Fibroblast of villous mesenchyme (primary cell): ENCODE measurements around the gene TAF11L9. TPM values are rescaled to one million over a fixed set of nuclear protein-coding genes. Genes with fewer than 3 reads are reported as not detected.
"Not testable (repeated sequence)": the region's sequence is repeated elsewhere in the genome, so short reads cannot be mapped to it uniquely, and the experiment has no call there.

Experiments used
- DNase-seq: peaks from one replicate; pipeline ENCODE4 v3.0.0-alpha.2; 2010; ENCODE audit warnings: low read depth
- H3K4me3 ChIP-seq: 2 replicates; pipeline ENCODE4 v1.5.1; 2011; ENCODE audit warnings: low read depth, mild to moderate bottlenecking, low read length
- CTCF ChIP-seq: IDR thresholded peaks from 2 replicates; pipeline ENCODE4 v1.5.1; 2012; ENCODE audit warnings: low read depth, mild to moderate bottlenecking, low read length; ENCODE audit not compliant: insufficient read depth
- small RNA-seq: library from RNA; depleted of rRNA; stranded (forward); fragments of <200 nt; gene quantifications from one replicate; pipeline ENCODE3, GENCODE V24; 2012
- total RNA-seq: library from RNA; depleted of rRNA; stranded (reverse); fragments of >200 nt; gene quantifications from 2 replicates; pipeline ENCODE4 v1.2.3, GENCODE V29; 2012

Gene TAF11L9
- total RNA-seq, 1 donor: not detected

GRCh38 chr5:17604951-17605350, 10.8 kb upstream of the TAF11L9 start:
- no peak for DNase-seq
- H3K4me3 ChIP-seq: no peak overlapping the region
- TF ChIP-seq CTCF: no peak

GRCh38 chr5:17603880-17604279, 9.7 kb upstream of the TAF11L9 start, which contains the start of gene TAF11L11:
TSS of gene TAF11L11 (plus strand) at chr5:17604183.
- H3K4me3 ChIP-seq, DNase-seq: not testable (repeated sequence)

- not testable (repeated sequence) for H3K4me3 ChIP-seq, DNase-seq
Observed at GRCh38 chr5:17597728-17598127, 3.5 kb upstream of the TAF11L9 start, which contains the start of gene TAF11L10. TSS of gene TAF11L10 (minus strand) at chr5:17597828.

- DNase-seq, H3K4me3 ChIP-seq: not testable (repeated sequence)
Observed at GRCh38 chr5:17590860-17591259, 3.3 kb downstream of the TAF11L9 start, which contains the start of gene TAF11L8. TSS of gene TAF11L8 (minus strand) at chr5:17590960.

GRCh38 chr5:17585658-17586057, 8.5 kb downstream of the TAF11L9 start, which contains the start of gene TAF11L7:
TSS of gene TAF11L7 (minus strand) at chr5:17585758.
- not testable (repeated sequence) for DNase-seq, H3K4me3 ChIP-seq

Small RNA genes lying within 50 kb of the gene (small RNA-seq; reads per million reads assigned to genes)
- gene AC233724.3: not detected
- gene AC233724.4: not detected
- gene AC233724.6: not detected
- not detected for gene AC233724.7

Other genes starting within 250 kb of the TAF11L9 start
- not detected in 2 replicates for gene TAF11L2, start 96.2 kb downstream of the TAF11L9 start, total RNA-seq
- gene TAF11L3, start 76.0 kb downstream of the TAF11L9 start, total RNA-seq: not detected in 2 replicates
- gene TAF11L4, start 72.6 kb downstream of the TAF11L9 start, total RNA-seq: not detected in 2 replicates
- not detected in 2 replicates for gene TAF11L5, start 69.2 kb downstream of the TAF11L9 start, total RNA-seq
- not detected in 2 replicates for gene TAF11L6, start 65.7 kb downstream of the TAF11L9 start, total RNA-seq
- gene TAF11L7, start 8.6 kb downstream of the TAF11L9 start, total RNA-seq: not detected in 2 replicates
- not detected in 2 replicates for gene TAF11L8, start 3.4 kb downstream of the TAF11L9 start, total RNA-seq
- not detected in 2 replicates for gene TAF11L10, start 3.4 kb upstream of the TAF11L9 start, total RNA-seq
- gene TAF11L11, start 9.8 kb upstream of the TAF11L9 start, total RNA-seq: not detected in 2 replicates
- gene TAF11L12, start 16.0 kb upstream of the TAF11L9 start, total RNA-seq: not detected in 2 replicates
- gene TAF11L13, start 37.7 kb upstream of the TAF11L9 start, total RNA-seq: not detected in 2 replicates
- gene TAF11L14, start 40.1 kb upstream of the TAF11L9 start, total RNA-seq: not detected in 2 replicates